ENCODE results near the gene KHK. TPM values are rescaled to one million over a fixed set of nuclear protein-coding genes. Genes with fewer than 3 reads are reported as not detected.

The KHK gene
- total and polyA plus RNA-seq, 9 of the 15 experiments (the other 6 are each of a cell fraction or from before 2014, with no cell fraction given): 1.5 to 10.7 (median 5.2) TPM

- ATAC-seq (no peak), DNase-seq (ENCODE audit: extremely low read depth in 1 of 4, low spot score in 3 of 4) (peak in 2 of 4 experiments; percentile 33 to 46), FAIRE-seq (no peak)
- TF ChIP-seq RBFOX2 (IDR thresholded peaks at IDR 0.05; ENCODE audit: low read depth, low read length) (peak; percentile 16; the same call in 1 of the 2 replicates), ZBED1 (IDR thresholded peaks at IDR 0.05) (no peak), HNRNPLL (IDR thresholded peaks at IDR 0.05; ENCODE audit: low read depth, low read length, poor library complexity, severe bottlenecking) (no peak), EGR1 (conservative IDR thresholded peaks at IDR 0.05) (peak; percentile 53; the same call in 1 of the 2 replicates), USF1 (CRISPR knock-in tag; IDR thresholded peaks at IDR 0.05) (peak; percentile 13; the same call in 1 of the 2 replicates)
- TF ChIP-seq, protein P1, sequence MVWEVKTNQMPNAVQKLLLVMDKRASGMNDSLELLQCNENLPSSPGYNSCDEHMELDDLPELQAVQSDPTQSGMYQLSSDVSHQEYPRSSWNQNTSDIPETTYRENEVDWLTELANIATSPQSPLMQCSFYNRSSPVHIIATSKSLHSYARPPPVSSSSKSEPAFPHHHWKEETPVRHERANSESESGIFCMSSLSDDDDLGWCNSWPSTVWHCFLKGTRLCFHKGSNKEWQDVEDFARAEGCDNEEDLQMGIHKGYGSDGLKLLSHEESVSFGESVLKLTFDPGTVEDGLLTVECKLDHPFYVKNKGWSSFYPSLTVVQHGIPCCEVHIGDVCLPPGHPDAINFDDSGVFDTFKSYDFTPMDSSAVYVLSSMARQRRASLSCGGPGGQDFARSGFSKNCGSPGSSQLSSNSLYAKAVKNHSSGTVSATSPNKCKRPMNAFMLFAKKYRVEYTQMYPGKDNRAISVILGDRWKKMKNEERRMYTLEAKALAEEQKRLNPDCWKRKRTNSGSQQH (CRISPR knock-in tag; IDR thresholded peaks at IDR 0.05): no peak
- TF ChIP-seq, protein P2, sequence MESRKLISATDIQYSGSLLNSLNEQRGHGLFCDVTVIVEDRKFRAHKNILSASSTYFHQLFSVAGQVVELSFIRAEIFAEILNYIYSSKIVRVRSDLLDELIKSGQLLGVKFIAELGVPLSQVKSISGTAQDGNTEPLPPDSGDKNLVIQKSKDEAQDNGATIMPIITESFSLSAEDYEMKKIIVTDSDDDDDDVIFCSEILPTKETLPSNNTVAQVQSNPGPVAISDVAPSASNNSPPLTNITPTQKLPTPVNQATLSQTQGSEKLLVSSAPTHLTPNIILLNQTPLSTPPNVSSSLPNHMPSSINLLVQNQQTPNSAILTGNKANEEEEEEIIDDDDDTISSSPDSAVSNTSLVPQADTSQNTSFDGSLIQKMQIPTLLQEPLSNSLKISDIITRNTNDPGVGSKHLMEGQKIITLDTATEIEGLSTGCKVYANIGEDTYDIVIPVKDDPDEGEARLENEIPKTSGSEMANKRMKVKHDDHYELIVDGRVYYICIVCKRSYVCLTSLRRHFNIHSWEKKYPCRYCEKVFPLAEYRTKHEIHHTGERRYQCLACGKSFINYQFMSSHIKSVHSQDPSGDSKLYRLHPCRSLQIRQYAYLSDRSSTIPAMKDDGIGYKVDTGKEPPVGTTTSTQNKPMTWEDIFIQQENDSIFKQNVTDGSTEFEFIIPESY (CRISPR knock-in tag; IDR thresholded peaks at IDR 0.05): peak; percentile 26; the same call in 1 of the 2 replicates
- Histone ChIP-seq H3K9me3 (replicated peaks; ENCODE audit: control insufficient read depth, insufficient read depth, low read depth, low read length) (no peaks in the 10 kb centered on the region), H2AFZ (ENCODE audit: low read depth, low read length) (peak within 1 kb of the TSS; percentile 42; the same call in 1 of the 2 replicates), H3K9ac (ENCODE audit: insufficient read depth in 1 of 2, low read depth in 2 of 2, low read length in 2 of 2) (peak within 1 kb of the TSS in 1 of 2 experiments; percentile 77; a peak in 2 of 4 replicates), H3K4me1 (replicated peaks in 1 of 2; ENCODE audit: control insufficient read depth in 2 of 2, insufficient read depth in 2 of 2, low read length in 2 of 2) (peaks cover 59 to 68% of the 10 kb centered on the region in 2 experiments), H4K20me1 (replicated peaks; ENCODE audit: control insufficient read depth, insufficient read depth, low read length) (no peaks in the 10 kb centered on the region), H3K27ac (ENCODE audit: extremely low read depth, low read depth, low read length) (no peak within 1 kb of the TSS), H3K27me3 (ENCODE audit: control insufficient read depth in 2 of 2, insufficient read depth in 2 of 2, low read length in 2 of 2) (no peaks in the 10 kb centered on the region), H3K79me2 (ENCODE audit: control insufficient read depth, insufficient read depth, low read length) (no peaks in the 10 kb centered on the region), H3K4me2 (ENCODE audit: insufficient read depth, low read length) (no peak within 1 kb of the TSS), H3K4me3 (no peak within 1 kb of the TSS), H3K9me1 (ENCODE audit: control insufficient read depth, insufficient read depth, low read length) (peaks cover 4% of the 10 kb centered on the region), H3K36me3 (ENCODE audit: control insufficient read depth, insufficient read depth, low read length) (no peaks in the 10 kb centered on the region)
- ChIA-PET CTCF (ENCODE audit: low intra/inter-chr PET ratio) (no interaction called here), POLR2A (interaction anchor here (0.6 to 1.4 kb wide), 7 partner anchors 7 to 120 kb away, joined by 3 to 7 read pairs (median 3); no protein-coding TSS in a partner anchor)
- in situ Hi-C loops (cut with MboI) (no loop called here), intact Hi-C loops (cut with micrococcal nuclease) (no loop called here)
- 94% methylated on average over 17 of the region's 41 CpGs for WGBS (ENCODE audit: insufficient coverage, low coverage, missing lambda C conversion rate)
- BruUV-seq (replicated peaks): no TSS peak
Measured at GRCh38 chr2:27078267-27079194, 8.0 kb upstream of the KHK start, which contains the start of gene EMILIN1. Gene EMILIN1, plus strand, starts transcription at chr2:27078615. Its CDS starts 451 bp downstream, at chr2:27079066.
